ENCODE measurements around the gene ARHGDIA.

ARHGDIA gene

GRCh38 chr17:81905424-81905875 lies 34.3 kb upstream of the ARHGDIA start:
- WGBS, 2 experiments (ENCODE audit: insufficient coverage in 2 of 2): 94 to 96% methylated on average over 15 to 16 of the region's 16 CpGs
- H3K36me3 ChIP-seq (ENCODE audit: control insufficient read depth, insufficient read depth, low read length): peaks cover 61% of the 10 kb centered on the region
- peaks cover 4% of the 10 kb centered on the region for H3K4me1 ChIP-seq (ENCODE audit: control insufficient read depth, insufficient read depth, low read length, poor library complexity, severe bottlenecking)
- no peak overlapping the region for H3K27ac ChIP-seq (ENCODE audit: low read depth, low read length, severe bottlenecking)
- H3K9me3 ChIP-seq (ENCODE audit: control insufficient read depth, low read length): no peaks in the 10 kb centered on the region
- no peak overlapping the region for H3K4me3 ChIP-seq (ENCODE audit: extremely low read depth, insufficient read depth, low read length, poor library complexity, severe bottlenecking)

- Histone ChIP-seq H3K9me3 (ENCODE audit: control insufficient read depth, low read length) (no peaks in the 10 kb centered on the region), H3K4me3 (ENCODE audit: extremely low read depth, insufficient read depth, low read length, poor library complexity, severe bottlenecking) (no peak overlapping the region), H3K4me1 (ENCODE audit: control insufficient read depth, insufficient read depth, low read length, poor library complexity, severe bottlenecking) (peaks cover 6% of the 10 kb centered on the region), H3K36me3 (ENCODE audit: control insufficient read depth, insufficient read depth, low read length) (peaks cover 68% of the 10 kb centered on the region), H3K27ac (ENCODE audit: low read depth, low read length, severe bottlenecking) (no peak overlapping the region)
- WGBS, 2 experiments (ENCODE audit: insufficient coverage in 2 of 2): 96 to 97% methylated on average over 24 to 26 of the region's 28 CpGs
Measured at GRCh38 chr17:81904600-81905423, 33.7 kb upstream of the ARHGDIA start.

GRCh38 chr17:81903896-81904599 lies 32.9 kb upstream of the ARHGDIA start:
- H3K9me3 ChIP-seq (ENCODE audit: control insufficient read depth, low read length): no peaks in the 10 kb centered on the region
- WGBS, 2 experiments (ENCODE audit: insufficient coverage in 2 of 2): 94 to 96% methylated on average over 23 of the region's 24 CpGs
- peaks cover 67% of the 10 kb centered on the region for H3K36me3 ChIP-seq (ENCODE audit: control insufficient read depth, insufficient read depth, low read length)

GRCh38 chr17:81903415-81903831 lies 32.3 kb upstream of the ARHGDIA start:
- H3K36me3 ChIP-seq (ENCODE audit: control insufficient read depth, insufficient read depth, low read length): peaks cover 66% of the 10 kb centered on the region
- WGBS, 2 experiments (ENCODE audit: insufficient coverage in 2 of 2): 95 to 98% methylated on average over 9 of the region's 10 CpGs
- peaks cover 11% of the 10 kb centered on the region for H3K4me1 ChIP-seq (ENCODE audit: control insufficient read depth, insufficient read depth, low read length, poor library complexity, severe bottlenecking)
- H3K27ac ChIP-seq (ENCODE audit: low read depth, low read length, severe bottlenecking): no peak overlapping the region
- H3K4me3 ChIP-seq (ENCODE audit: extremely low read depth, insufficient read depth, low read length, poor library complexity, severe bottlenecking): no peak overlapping the region
- H3K9me3 ChIP-seq (ENCODE audit: control insufficient read depth, low read length): no peaks in the 10 kb centered on the region

More at GRCh38 chr17:81903896-81904599, 32.9 kb upstream of the ARHGDIA start:
- Histone ChIP-seq H3K4me3 (ENCODE audit: extremely low read depth, insufficient read depth, low read length, poor library complexity, severe bottlenecking) (no peak overlapping the region), H3K4me1 (ENCODE audit: control insufficient read depth, insufficient read depth, low read length, poor library complexity, severe bottlenecking) (peaks cover 5% of the 10 kb centered on the region), H3K27ac (ENCODE audit: low read depth, low read length, severe bottlenecking) (no peak overlapping the region)

- Histone ChIP-seq H3K9me3 (ENCODE audit: control insufficient read depth, low read length) (no peaks in the 10 kb centered on the region), H3K36me3 (ENCODE audit: control insufficient read depth, insufficient read depth, low read length) (peaks cover 66% of the 10 kb centered on the region), H3K4me3 (ENCODE audit: extremely low read depth, insufficient read depth, low read length, poor library complexity, severe bottlenecking) (no peak overlapping the region), H3K27ac (ENCODE audit: low read depth, low read length, severe bottlenecking) (no peak overlapping the region), H3K4me1 (ENCODE audit: control insufficient read depth, insufficient read depth, low read length, poor library complexity, severe bottlenecking) (peaks cover 17% of the 10 kb centered on the region)
- 75 to 76% methylated on average over 45 to 46 of the region's 47 CpGs for WGBS, 2 experiments (ENCODE audit: insufficient coverage in 2 of 2)
Measured at GRCh38 chr17:81902653-81903414, 31.7 kb upstream of the ARHGDIA start.

- Histone ChIP-seq H3K9me3 (ENCODE audit: control insufficient read depth, low read length) (no peaks in the 10 kb centered on the region), H3K27ac (ENCODE audit: low read depth, low read length, severe bottlenecking) (no peak within 1 kb of the TSS), H3K36me3 (ENCODE audit: control insufficient read depth, insufficient read depth, low read length) (peaks cover 66% of the 10 kb centered on the region), H3K4me1 (ENCODE audit: control insufficient read depth, insufficient read depth, low read length, poor library complexity, severe bottlenecking) (peaks cover 21% of the 10 kb centered on the region), H3K4me3 (ENCODE audit: extremely low read depth, insufficient read depth, low read length, poor library complexity, severe bottlenecking) (peak within 1 kb of the TSS; percentile 5)
- WGBS, 2 experiments (ENCODE audit: insufficient coverage in 2 of 2): 10 to 16% methylated on average over 56 to 72 of the region's 79 CpGs
Measured at GRCh38 chr17:81902023-81902652, 31.0 kb upstream of the ARHGDIA start, which contains the start of gene NPB. Gene NPB, plus strand, starts transcription at chr17:81902238. Its CDS starts 40 bp downstream, at chr17:81902278.

- Histone ChIP-seq H3K9me3 (ENCODE audit: control insufficient read depth, low read length) (no peaks in the 10 kb centered on the region), H3K36me3 (ENCODE audit: control insufficient read depth, insufficient read depth, low read length) (peaks cover 64% of the 10 kb centered on the region), H3K27ac (ENCODE audit: low read depth, low read length, severe bottlenecking) (no peak overlapping the region), H3K4me1 (ENCODE audit: control insufficient read depth, insufficient read depth, low read length, poor library complexity, severe bottlenecking) (peaks cover 21% of the 10 kb centered on the region), H3K4me3 (ENCODE audit: extremely low read depth, insufficient read depth, low read length, poor library complexity, severe bottlenecking) (peak overlapping the region; percentile 5)
- WGBS, 2 experiments (ENCODE audit: insufficient coverage in 2 of 2): 65 to 67% methylated on average over 20 to 21 of the region's 21 CpGs
Measured at GRCh38 chr17:81901167-81902022, 30.3 kb upstream of the ARHGDIA start.

- H3K4me3 ChIP-seq (ENCODE audit: extremely low read depth, insufficient read depth, low read length, poor library complexity, severe bottlenecking): no peak overlapping the region
- no peak overlapping the region for H3K27ac ChIP-seq (ENCODE audit: low read depth, low read length, severe bottlenecking)
- no peaks in the 10 kb centered on the region for H3K9me3 ChIP-seq (ENCODE audit: control insufficient read depth, low read length)
- peaks cover 21% of the 10 kb centered on the region for H3K4me1 ChIP-seq (ENCODE audit: control insufficient read depth, insufficient read depth, low read length, poor library complexity, severe bottlenecking)
- 91% methylated on average over 17 of the region's 18 CpGs for WGBS, 2 experiments (ENCODE audit: insufficient coverage in 2 of 2)
- H3K36me3 ChIP-seq (ENCODE audit: control insufficient read depth, insufficient read depth, low read length): peaks cover 63% of the 10 kb centered on the region
Measured at GRCh38 chr17:81900181-81900820, 29.2 kb upstream of the ARHGDIA start.

GRCh38 chr17:81899514-81900166 lies 28.5 kb upstream of the ARHGDIA start:
- Histone ChIP-seq H3K27ac (ENCODE audit: low read depth, low read length, severe bottlenecking) (no peak overlapping the region), H3K4me1 (ENCODE audit: control insufficient read depth, insufficient read depth, low read length, poor library complexity, severe bottlenecking) (peaks cover 21% of the 10 kb centered on the region), H3K9me3 (ENCODE audit: control insufficient read depth, low read length) (no peaks in the 10 kb centered on the region), H3K4me3 (ENCODE audit: extremely low read depth, insufficient read depth, low read length, poor library complexity, severe bottlenecking) (no peak overlapping the region), H3K36me3 (ENCODE audit: control insufficient read depth, insufficient read depth, low read length) (peaks cover 64% of the 10 kb centered on the region)
- 97 to 98% methylated on average over 19 to 21 of the region's 22 CpGs for WGBS, 2 experiments (ENCODE audit: insufficient coverage in 2 of 2)

All from mesodermal cell (in vitro differentiated cells).